CD4-positive, CD25-positive, alpha-beta regulatory T cell (primary cell): ENCODE results near the gene EPHA6. TPM values are rescaled to one million over a fixed set of nuclear protein-coding genes. Genes with fewer than 3 reads are reported as not detected.

Experiments used
- ATAC-seq, 2 donors: fragments of 150-1000 bp; cut with Tn5 transposase; one replicate each; pipeline ENCODE4 v1.10.0; 2021; ENCODE audit warnings: low read depth in 2 of 2, moderate number of reproducible peaks in 2 of 2, moderate library complexity in 1 of 2
- DNase-seq, 3 donors: peaks; one replicate each; pipeline versions ENCODE4 v3.0.0 to v3.0.0-alpha.2; 2012 to 2022; ENCODE audit warnings: mixed read lengths in 1 of 3
- H3K27ac ChIP-seq: one replicate; pipeline ENCODE4 v1.7.0; 2013; ENCODE audit warnings: mild to moderate bottlenecking, low read length; ENCODE audit not compliant: insufficient read depth, poor library complexity, severe bottlenecking
- H3K27me3 ChIP-seq: one replicate; pipeline ENCODE4 v1.7.0; 2013; ENCODE audit warnings: low read length; ENCODE audit not compliant: control insufficient read depth, insufficient read depth
- H3K36me3 ChIP-seq: one replicate; pipeline ENCODE4 v1.7.0; 2013; ENCODE audit warnings: mild to moderate bottlenecking, low read length, moderate library complexity; ENCODE audit not compliant: control insufficient read depth, insufficient read depth
- H3K4me1 ChIP-seq: 2 replicates; pipeline ENCODE4 v1.7.0; 2013; ENCODE audit warnings: mild to moderate bottlenecking, low read length; ENCODE audit not compliant: insufficient read depth, control insufficient read depth, poor library complexity, severe bottlenecking
- H3K4me3 ChIP-seq: one replicate; pipeline ENCODE4 v1.7.0; 2013; ENCODE audit warnings: low read depth, mild to moderate bottlenecking, low read length, moderate library complexity
- H3K9me3 ChIP-seq, 2 experiments: 1 replicate in 1 of 2; 2 replicates in 1 of 2; pipeline ENCODE4 v1.7.0; 2013; ENCODE audit warnings: low read length in 2 of 2, mild to moderate bottlenecking in 1 of 2, moderate library complexity in 1 of 2; ENCODE audit not compliant: control insufficient read depth in 2 of 2
- H3K27ac Mint-ChIP-seq, 3 donors: one replicate each; pipeline ENCODE4 v1.8.0; 2020 to 2022; ENCODE audit warnings: mild to moderate bottlenecking in 3 of 3, mixed read lengths in 3 of 3, moderate library complexity in 2 of 3
- H3K27me3 Mint-ChIP-seq: one replicate; pipeline ENCODE4 v1.8.0; 2022; ENCODE audit warnings: mild to moderate bottlenecking, mixed read lengths
- H3K36me3 Mint-ChIP-seq: one replicate; pipeline ENCODE4 v1.8.0; 2020; ENCODE audit warnings: mixed read lengths
- H3K4me1 Mint-ChIP-seq, 4 donors: one replicate each; pipeline ENCODE4 v1.8.0; 2020 to 2022; ENCODE audit warnings: mixed read lengths in 4 of 4, mild to moderate bottlenecking in 1 of 4
- H3K4me3 Mint-ChIP-seq, 4 donors: one replicate each; pipeline ENCODE4 v1.8.0; 2020 to 2022; ENCODE audit warnings: mild to moderate bottlenecking in 4 of 4, mixed read lengths in 4 of 4, moderate library complexity in 3 of 4
- H3K9me3 Mint-ChIP-seq, 7 donors: one replicate each; pipeline ENCODE4 v1.8.0; 2020 to 2022; ENCODE audit warnings: mixed read lengths in 7 of 7, mild to moderate bottlenecking in 3 of 7, moderate library complexity in 2 of 7
- polyA plus RNA-seq, 4 donors: library from polyadenylated mRNA; unstranded; fragments of 300-500 nt; fragmentation: Illumina TruSeq; gene quantifications; one replicate each; pipeline ENCODE4 v1.2.3, GENCODE V29; 2021
- total RNA-seq: library from RNA; stranded (reverse); gene quantifications from one replicate; pipeline ENCODE4 v1.2.3, GENCODE V29; 2022

The EPHA6 gene
- total and polyA plus RNA-seq, 5 donors from 2014 or later, result not detected

DNA sequence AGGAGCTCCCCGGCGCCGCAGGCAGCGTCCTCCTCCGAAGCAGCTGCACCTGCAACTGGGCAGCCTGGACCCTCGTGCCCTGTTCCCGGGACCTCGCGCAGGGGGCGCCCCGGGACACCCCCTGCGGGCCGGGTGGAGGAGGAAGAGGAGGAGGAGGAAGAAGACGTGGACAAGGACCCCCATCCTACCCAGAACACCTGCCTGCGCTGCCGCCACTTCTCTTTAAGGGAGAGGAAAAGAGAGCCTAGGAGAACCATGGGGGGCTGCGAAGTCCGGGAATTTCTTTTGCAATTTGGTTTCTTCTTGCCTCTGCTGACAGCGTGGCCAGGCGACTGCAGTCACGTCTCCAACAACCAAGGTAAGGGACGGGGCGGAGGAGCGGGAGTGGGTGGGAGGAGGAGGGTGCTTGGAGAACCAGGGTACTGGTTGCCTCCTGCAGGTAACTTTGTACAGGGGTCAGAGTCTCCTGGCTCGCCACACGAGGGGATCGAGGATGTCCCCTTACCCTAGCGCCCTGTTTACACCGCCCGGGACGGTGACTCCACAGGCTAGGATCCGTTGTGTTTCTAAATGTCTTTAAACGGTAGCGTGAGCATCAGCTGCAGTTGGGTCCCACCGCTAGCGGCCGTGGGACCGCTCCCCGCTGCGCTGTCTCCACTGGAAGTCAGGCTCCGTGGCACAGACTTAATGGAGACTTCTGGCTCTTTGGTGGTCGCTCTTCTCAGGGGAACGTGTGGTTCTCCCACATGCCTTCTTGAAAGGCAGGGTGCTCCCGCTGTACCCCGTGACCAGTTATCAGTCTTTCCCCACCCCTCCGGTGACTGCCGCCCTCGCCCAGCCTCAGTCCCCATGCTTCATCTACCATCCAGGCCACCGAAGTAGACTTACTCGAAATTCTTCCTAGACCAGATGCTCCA is 515 bp downstream of the EPHA6 start:
- no peak for DNase-seq
- no peak for ATAC-seq
- Mint-ChIP-seq H3K36me3 (no peaks in the 10 kb centered on the region), H3K27me3 (peaks cover 28% of the 10 kb centered on the region), H3K9me3 (peaks cover 0 to 8% (median 0%) of the 10 kb centered on the region in 7 donors), H3K27ac (no peak overlapping the region), H3K4me1 (peaks cover 0 to 8% (median 4%) of the 10 kb centered on the region in 4 donors), H3K4me3 (peak overlapping the region in 2 of 4 donors; percentile 37 to 73)
- peaks cover 10% of the 10 kb centered on the region for H3K4me1 ChIP-seq
- peaks cover 0 to 3% of the 10 kb centered on the region in 2 experiments for H3K9me3 ChIP-seq
- no peak overlapping the region for H3K27ac ChIP-seq
- no peaks in the 10 kb centered on the region for H3K36me3 ChIP-seq
- H3K27me3 ChIP-seq, result peaks cover 17% of the 10 kb centered on the region
- H3K4me3 ChIP-seq, result no peak overlapping the region

GRCh38 chr3:96831175-96831574 is 16.8 kb downstream of the EPHA6 start:
- no peaks in the 10 kb centered on the region for H3K4me1 Mint-ChIP-seq
- no peak overlapping the region for H3K27ac Mint-ChIP-seq
- H3K27me3 Mint-ChIP-seq, result no peaks in the 10 kb centered on the region
- no peak overlapping the region for H3K27ac ChIP-seq
- H3K4me3 Mint-ChIP-seq, result no peak overlapping the region
- H3K4me3 ChIP-seq, result no peak overlapping the region
- H3K4me1 ChIP-seq, result no peaks in the 10 kb centered on the region
- no peaks in the 10 kb centered on the region for H3K9me3 ChIP-seq
- H3K27me3 ChIP-seq, result no peaks in the 10 kb centered on the region
- DNase-seq (no peak), ATAC-seq (no peak)
- H3K9me3 Mint-ChIP-seq, result peaks cover 0 to 3% (median 0%) of the 10 kb centered on the region in 7 donors
- no peaks in the 10 kb centered on the region for H3K36me3 ChIP-seq
- no peaks in the 10 kb centered on the region for H3K36me3 Mint-ChIP-seq

GRCh38 chr3:96833301-96833700 is 18.9 kb downstream of the EPHA6 start:
- H3K27ac Mint-ChIP-seq, result no peak overlapping the region

DNA sequence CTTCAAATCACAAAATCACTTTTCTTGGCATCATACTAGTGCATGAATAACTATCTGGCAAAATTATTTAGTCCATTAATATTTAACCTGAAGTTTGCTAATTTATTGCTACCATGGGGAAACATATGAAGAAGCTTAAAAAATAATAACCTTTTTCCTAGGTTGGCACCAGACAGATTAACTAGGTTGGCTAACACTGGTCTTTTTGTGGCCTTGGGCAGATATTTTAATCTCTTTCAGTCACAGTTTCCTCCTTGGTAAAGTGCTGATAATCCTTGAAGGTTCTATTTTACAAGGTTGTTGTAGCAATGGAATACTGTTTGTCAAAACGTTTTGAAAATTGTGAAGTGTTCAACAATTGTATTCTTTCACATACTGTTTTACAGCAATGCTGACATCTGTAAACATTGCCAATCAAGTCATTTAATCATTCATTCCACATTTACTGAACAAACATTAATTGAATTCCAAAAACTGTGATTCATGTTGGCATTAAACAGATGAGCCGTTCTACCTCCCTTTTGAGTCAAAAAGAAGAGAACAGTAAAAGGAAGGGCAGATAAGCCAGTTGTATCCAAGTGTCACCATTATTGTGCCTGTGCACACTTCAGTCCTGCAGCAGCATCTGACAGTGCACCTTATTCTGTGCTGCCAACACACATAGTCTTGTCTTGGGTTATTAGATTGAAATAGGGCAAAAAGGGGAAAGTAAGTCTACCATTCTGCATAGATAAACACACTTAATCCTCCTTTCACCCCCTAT is 21.9 kb downstream of the EPHA6 start:
- Mint-ChIP-seq H3K9me3 (peaks cover 0 to 14% (median 0%) of the 10 kb centered on the region in 7 donors), H3K27me3 (no peaks in the 10 kb centered on the region), H3K4me1 (no peaks in the 10 kb centered on the region), H3K36me3 (no peaks in the 10 kb centered on the region), H3K27ac (no peak overlapping the region), H3K4me3 (no peak overlapping the region)
- H3K27me3 ChIP-seq, result no peaks in the 10 kb centered on the region
- no peak for ATAC-seq
- no peaks in the 10 kb centered on the region for H3K36me3 ChIP-seq
- H3K4me1 ChIP-seq, result no peaks in the 10 kb centered on the region
- H3K27ac ChIP-seq, result no peak overlapping the region
- H3K4me3 ChIP-seq, result no peak overlapping the region
- no peaks in the 10 kb centered on the region for H3K9me3 ChIP-seq
- no peak for DNase-seq

More at GRCh38 chr3:96833301-96833700, 18.9 kb downstream of the EPHA6 start:
- no peaks in the 10 kb centered on the region for H3K4me1 Mint-ChIP-seq
- H3K4me3 ChIP-seq, result no peak overlapping the region
- no peak overlapping the region for H3K4me3 Mint-ChIP-seq
- no peaks in the 10 kb centered on the region for H3K4me1 ChIP-seq
- no peaks in the 10 kb centered on the region for H3K27me3 ChIP-seq
- no peak for ATAC-seq
- H3K36me3 ChIP-seq, result no peaks in the 10 kb centered on the region
- peaks cover 0 to 9% (median 0%) of the 10 kb centered on the region in 7 donors for H3K9me3 Mint-ChIP-seq
- H3K9me3 ChIP-seq, result no peaks in the 10 kb centered on the region
- no peaks in the 10 kb centered on the region for H3K27me3 Mint-ChIP-seq
- H3K27ac ChIP-seq, result no peak overlapping the region
- DNase-seq, result no peak
- H3K36me3 Mint-ChIP-seq, result no peaks in the 10 kb centered on the region

DNA sequence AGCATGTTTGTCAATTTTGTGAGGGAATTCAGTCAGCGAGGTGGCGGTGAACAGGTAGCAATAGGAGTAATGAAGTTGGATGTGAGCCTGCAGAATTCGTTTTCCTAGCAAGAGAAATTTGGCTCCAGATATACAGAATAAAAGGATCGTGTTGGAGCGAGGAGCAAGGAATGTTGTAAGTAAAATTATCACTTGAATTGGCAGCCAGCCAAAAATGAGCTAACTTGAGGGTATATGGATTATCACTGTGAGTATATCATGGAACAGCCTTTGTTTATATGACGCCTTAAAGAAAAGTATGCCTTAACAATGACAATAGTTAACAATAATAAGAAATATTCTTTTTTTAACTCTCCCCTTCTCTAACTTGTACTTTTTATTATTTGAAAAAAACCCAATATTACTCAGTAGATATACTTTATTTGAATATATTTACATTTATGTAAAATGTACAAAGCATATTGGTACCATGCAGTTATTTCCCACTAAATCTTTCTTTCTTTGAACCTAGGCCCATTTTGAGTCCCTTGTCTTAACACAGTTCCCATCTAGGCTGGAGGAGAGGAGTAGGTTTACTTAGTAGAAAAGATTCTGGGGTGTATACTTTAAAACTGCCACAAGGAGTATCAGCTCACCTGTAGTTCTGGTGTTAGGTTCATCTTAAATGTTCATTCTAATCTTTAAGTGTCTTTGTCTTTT is 29.3 kb downstream of the EPHA6 start:
- Mint-ChIP-seq H3K9me3 (peaks cover 0 to 6% (median 2%) of the 10 kb centered on the region in 7 donors), H3K36me3 (no peaks in the 10 kb centered on the region), H3K4me1 (no peaks in the 10 kb centered on the region), H3K4me3 (no peak overlapping the region), H3K27me3 (no peaks in the 10 kb centered on the region), H3K27ac (peak overlapping the region in 1 of 3 donors; percentile 1)
- Histone ChIP-seq H3K9me3 (no peaks in the 10 kb centered on the region), H3K36me3 (no peaks in the 10 kb centered on the region), H3K4me3 (no peak overlapping the region), H3K4me1 (no peaks in the 10 kb centered on the region), H3K27ac (no peak overlapping the region), H3K27me3 (no peaks in the 10 kb centered on the region)
- DNase-seq (no peak), ATAC-seq (no peak)

- Histone ChIP-seq H3K9me3 (no peaks in the 10 kb centered on the region), H3K4me1 (no peaks in the 10 kb centered on the region), H3K36me3 (no peaks in the 10 kb centered on the region), H3K27me3 (no peaks in the 10 kb centered on the region), H3K27ac (no peak overlapping the region), H3K4me3 (no peak overlapping the region)
- Mint-ChIP-seq H3K4me3 (no peak overlapping the region), H3K36me3 (no peaks in the 10 kb centered on the region), H3K27me3 (no peaks in the 10 kb centered on the region), H3K4me1 (no peaks in the 10 kb centered on the region), H3K27ac (no peak overlapping the region), H3K9me3 (peaks cover 0 to 6% (median 2%) of the 10 kb centered on the region in 7 donors)
- DNase-seq (no peak), ATAC-seq (no peak)
Observed at GRCh38 chr3:96844204-96844514, 29.8 kb downstream of the EPHA6 start.

- no peak overlapping the region for H3K4me3 Mint-ChIP-seq
- ATAC-seq (no peak), DNase-seq (no peak)
- H3K36me3 Mint-ChIP-seq, result no peaks in the 10 kb centered on the region
- Histone ChIP-seq H3K9me3 (no peaks in the 10 kb centered on the region), H3K27ac (no peak overlapping the region), H3K27me3 (no peaks in the 10 kb centered on the region), H3K36me3 (no peaks in the 10 kb centered on the region), H3K4me3 (no peak overlapping the region), H3K4me1 (no peaks in the 10 kb centered on the region)
- no peaks in the 10 kb centered on the region for H3K4me1 Mint-ChIP-seq
- no peaks in the 10 kb centered on the region for H3K27me3 Mint-ChIP-seq
- no peak overlapping the region for H3K27ac Mint-ChIP-seq
- peaks cover 0 to 8% (median 1%) of the 10 kb centered on the region in 7 donors for H3K9me3 Mint-ChIP-seq
Observed at GRCh38 chr3:96852849-96853248, 38.5 kb downstream of the EPHA6 start.
